IPS-18a (cell line): ENCODE data around the gene GCKR.
"Not testable (repeated sequence)": the region's sequence is repeated elsewhere in the genome, so short reads cannot be mapped to it uniquely, and the experiment has no call there.

Source experiments
- H3K27ac ChIP-seq: one replicate; pipeline ENCODE4 v1.5.1; 2013; ENCODE audit warnings: low read length
- H3K27me3 ChIP-seq: one replicate; pipeline ENCODE4 v1.6.1; 2013; ENCODE audit warnings: mild to moderate bottlenecking, low read length; ENCODE audit not compliant: control insufficient read depth, insufficient read depth
- H3K36me3 ChIP-seq: one replicate; pipeline ENCODE4 v1.6.1; 2013; ENCODE audit warnings: low read depth, low read length; ENCODE audit not compliant: control insufficient read depth
- H3K4me1 ChIP-seq: one replicate; pipeline ENCODE4 v1.6.1; 2013; ENCODE audit warnings: low read depth, low read length; ENCODE audit not compliant: control insufficient read depth
- H3K4me3 ChIP-seq: one replicate; pipeline ENCODE4 v1.5.1; 2013; ENCODE audit warnings: low read length
- H3K9ac ChIP-seq: one replicate; pipeline ENCODE4 v1.6.1; 2013; ENCODE audit warnings: mild to moderate bottlenecking, low read length, moderate library complexity
- H3K9me3 ChIP-seq: one replicate; pipeline ENCODE4 v1.6.1; 2013; ENCODE audit warnings: low read depth, low read length; ENCODE audit not compliant: control insufficient read depth

GCKR gene

DNA sequence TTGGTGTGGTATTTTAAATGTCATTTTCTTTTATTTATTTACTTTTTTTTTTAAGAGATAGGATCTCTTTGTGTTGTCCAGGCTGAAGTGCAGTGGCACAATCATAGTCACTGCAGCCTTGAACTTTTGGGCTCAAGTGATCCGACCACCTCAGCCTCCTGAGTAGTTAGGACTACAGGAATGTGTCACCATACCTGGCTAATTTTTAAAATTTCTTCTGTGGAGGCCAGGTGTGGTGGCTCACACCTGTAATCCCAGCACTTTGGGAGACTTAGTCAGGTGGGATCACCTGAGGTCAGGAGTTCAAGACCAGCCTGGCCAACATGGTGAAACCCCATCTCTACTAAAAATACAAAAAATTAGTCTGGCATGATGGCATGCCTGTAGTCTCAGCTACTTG, 52.7 kb downstream of the GCKR start:
- Histone ChIP-seq H3K27me3 (no peaks in the 10 kb centered on the region), H3K9ac (no peak overlapping the region), H3K36me3 (no peaks in the 10 kb centered on the region), H3K9me3 (no peaks in the 10 kb centered on the region), H3K27ac (no peak overlapping the region), H3K4me1 (no peaks in the 10 kb centered on the region), H3K4me3 (no peak overlapping the region)

DNA sequence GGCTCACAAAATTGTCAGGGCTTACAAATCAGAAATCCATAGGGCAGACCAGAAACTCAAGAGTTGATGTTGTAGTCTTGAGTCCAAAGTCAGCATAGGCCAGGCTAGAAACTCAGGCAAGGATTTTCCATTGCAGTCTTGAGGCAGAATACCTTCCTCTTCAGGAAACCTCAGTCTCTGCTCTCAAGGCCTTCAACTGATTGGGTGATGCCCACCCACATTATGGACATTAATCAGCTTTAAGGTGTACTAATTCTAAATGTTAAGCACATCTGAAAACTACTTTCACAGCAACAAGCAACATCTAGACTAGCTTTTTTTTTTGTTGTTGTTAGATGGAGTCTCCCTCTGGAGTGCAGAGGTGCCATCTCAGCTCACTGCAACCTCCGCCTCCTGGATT, 54.9 kb downstream of the GCKR start:
- no peak overlapping the region for H3K27ac ChIP-seq
- no peak overlapping the region for H3K4me3 ChIP-seq
- H3K9ac ChIP-seq = no peak overlapping the region
- no peaks in the 10 kb centered on the region for H3K27me3 ChIP-seq
- H3K4me1 ChIP-seq = no peaks in the 10 kb centered on the region
- H3K36me3 ChIP-seq = no peaks in the 10 kb centered on the region
- no peaks in the 10 kb centered on the region for H3K9me3 ChIP-seq

DNA sequence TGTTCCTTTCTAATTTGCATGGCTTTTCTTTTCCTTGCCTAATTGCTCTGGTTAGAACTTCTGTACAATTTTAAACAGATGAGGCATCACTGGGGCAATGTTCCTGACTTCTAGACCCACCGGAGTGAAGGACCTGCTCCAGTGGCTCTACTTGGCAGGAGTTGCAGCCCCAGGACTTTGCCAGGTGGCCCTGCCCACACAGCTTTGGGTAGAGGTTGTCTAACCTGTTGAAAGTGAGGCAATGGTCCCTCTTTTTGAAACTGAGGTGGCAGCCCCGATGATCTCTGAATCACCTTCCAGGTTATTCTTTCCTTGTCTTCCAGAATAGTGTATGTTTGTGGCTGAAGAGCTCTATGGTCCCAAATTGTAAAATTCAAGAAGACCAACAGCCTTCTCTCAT, 56.3 kb downstream of the GCKR start:
- Histone ChIP-seq H3K27ac (no peak overlapping the region), H3K4me1 (no peaks in the 10 kb centered on the region), H3K4me3 (no peak overlapping the region), H3K9ac (no peak overlapping the region), H3K9me3 (no peaks in the 10 kb centered on the region), H3K27me3 (no peaks in the 10 kb centered on the region), H3K36me3 (no peaks in the 10 kb centered on the region)

DNA sequence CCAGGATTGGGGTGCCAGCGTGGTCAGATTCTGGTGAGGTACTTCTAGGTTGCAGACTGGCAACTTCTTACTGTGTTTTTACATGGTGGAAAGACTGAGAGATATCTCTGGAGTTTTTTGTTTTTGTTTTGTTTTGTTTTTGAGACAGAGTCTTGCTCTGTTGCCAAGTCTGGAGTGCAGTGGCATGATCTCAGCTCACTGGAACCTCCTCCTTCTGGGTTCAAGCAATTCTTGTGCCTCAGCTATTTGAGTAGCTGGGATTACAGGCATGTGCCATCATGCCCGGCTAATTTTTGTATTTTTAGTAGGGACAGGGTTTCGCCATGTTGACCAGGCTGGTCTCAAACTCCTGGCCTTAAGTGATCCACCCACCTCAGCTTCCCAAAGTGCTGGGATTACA, 57.8 kb downstream of the GCKR start:
- H3K27ac ChIP-seq, H3K27me3 ChIP-seq: not testable (repeated sequence)

DNA sequence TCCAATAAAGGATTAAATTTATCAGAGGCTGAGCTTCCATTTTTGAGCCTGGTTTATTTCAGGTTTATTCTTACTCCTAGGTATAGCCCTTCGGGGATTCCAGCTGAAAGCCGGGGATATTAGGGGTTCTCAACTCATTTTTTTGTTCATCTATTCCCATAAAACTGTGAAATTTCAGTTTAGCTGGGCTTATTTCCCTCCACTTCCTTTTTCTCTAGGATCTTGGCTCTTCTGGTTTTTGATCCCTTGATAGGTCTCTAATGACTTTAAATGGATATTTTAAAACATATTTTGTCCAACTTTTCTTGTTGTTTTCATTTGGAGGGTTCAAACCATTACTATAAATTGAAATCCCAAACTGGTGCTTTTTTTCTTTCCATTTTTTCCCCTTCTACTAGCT, 62.6 kb downstream of the GCKR start:
- Histone ChIP-seq H3K9me3 (no peaks in the 10 kb centered on the region), H3K4me1 (no peaks in the 10 kb centered on the region), H3K9ac (no peak overlapping the region), H3K4me3 (no peak overlapping the region), H3K27ac (no peak overlapping the region), H3K27me3 (no peaks in the 10 kb centered on the region), H3K36me3 (no peaks in the 10 kb centered on the region)

More for the DNA sequence above, 57.8 kb downstream of the GCKR start:
- not testable (repeated sequence) for H3K36me3 ChIP-seq, H3K9me3 ChIP-seq, H3K4me1 ChIP-seq, H3K4me3 ChIP-seq, H3K9ac ChIP-seq

DNA sequence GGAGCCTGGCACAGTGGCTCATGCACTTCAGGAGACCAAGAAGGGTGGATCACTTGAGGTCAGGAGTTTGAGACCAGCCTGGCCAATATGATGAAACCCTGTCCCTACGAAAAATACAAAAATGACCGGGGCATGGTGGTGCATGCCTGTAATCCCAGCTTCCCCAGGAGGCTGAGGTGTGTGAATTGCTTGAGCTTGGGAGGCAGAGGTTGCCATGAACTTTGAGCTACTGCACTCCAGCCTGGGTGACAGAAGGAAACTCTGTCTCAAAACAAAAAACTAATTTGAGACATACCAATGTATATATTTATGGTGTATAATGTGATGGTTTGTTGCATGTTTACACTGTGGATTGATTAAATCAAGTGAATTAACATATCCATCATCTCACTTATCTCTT, 64.4 kb downstream of the GCKR start:
- H3K4me3 ChIP-seq = no peak overlapping the region
- no peak overlapping the region for H3K9ac ChIP-seq
- H3K4me1 ChIP-seq = no peaks in the 10 kb centered on the region
- H3K9me3 ChIP-seq = no peaks in the 10 kb centered on the region
- H3K27me3 ChIP-seq = peaks cover 7% of the 10 kb centered on the region
- H3K36me3 ChIP-seq = no peaks in the 10 kb centered on the region
- H3K27ac ChIP-seq = no peak overlapping the region

DNA sequence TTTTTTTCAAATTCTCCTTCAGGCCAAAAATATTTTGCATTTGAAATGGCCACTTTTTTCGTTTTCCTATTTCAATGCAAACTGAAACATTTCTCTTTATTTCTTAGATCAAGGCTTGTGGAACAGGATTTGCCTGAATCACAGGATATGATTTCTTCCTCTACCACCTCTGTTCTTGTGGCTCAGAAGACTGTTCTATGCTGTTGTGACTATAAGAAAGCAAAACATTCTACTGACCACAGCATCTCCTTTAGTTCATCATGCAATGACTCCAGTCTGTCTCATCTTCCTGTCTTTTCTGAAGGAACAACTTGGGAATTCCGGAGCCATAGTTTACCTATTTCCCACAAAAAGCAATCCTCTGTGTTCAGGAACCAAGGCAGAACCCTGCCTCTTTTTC, 70.0 kb downstream of the GCKR start:
- H3K4me1 ChIP-seq = no peaks in the 10 kb centered on the region
- peaks cover 26% of the 10 kb centered on the region for H3K27me3 ChIP-seq
- H3K4me3 ChIP-seq = no peak overlapping the region
- H3K9me3 ChIP-seq = no peaks in the 10 kb centered on the region
- H3K9ac ChIP-seq = no peak overlapping the region
- no peak overlapping the region for H3K27ac ChIP-seq
- H3K36me3 ChIP-seq = no peaks in the 10 kb centered on the region

DNA sequence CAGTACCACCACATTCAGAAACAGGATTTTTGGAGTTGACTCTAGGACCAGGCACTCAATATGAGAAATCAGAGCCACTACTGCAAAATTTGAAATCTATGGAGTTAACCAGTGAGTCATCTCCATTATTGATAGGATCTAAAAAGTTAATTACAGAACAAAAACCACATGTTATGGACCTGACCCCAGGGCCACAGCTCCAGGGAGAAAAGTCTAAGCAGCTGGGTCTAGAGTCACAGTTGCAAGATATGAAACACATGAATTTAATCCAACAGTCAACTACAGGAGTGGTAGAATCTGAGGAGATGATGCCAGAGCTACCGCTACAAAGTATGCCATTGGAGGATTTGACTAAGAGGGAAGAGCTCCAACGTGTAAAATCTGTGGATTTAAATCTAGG, 72.8 kb downstream of the GCKR start:
- no peaks in the 10 kb centered on the region for H3K36me3 ChIP-seq
- H3K9ac ChIP-seq = no peak overlapping the region
- H3K4me3 ChIP-seq = no peak overlapping the region
- no peaks in the 10 kb centered on the region for H3K4me1 ChIP-seq
- peaks cover 26% of the 10 kb centered on the region for H3K27me3 ChIP-seq
- no peaks in the 10 kb centered on the region for H3K9me3 ChIP-seq
- no peak overlapping the region for H3K27ac ChIP-seq

DNA sequence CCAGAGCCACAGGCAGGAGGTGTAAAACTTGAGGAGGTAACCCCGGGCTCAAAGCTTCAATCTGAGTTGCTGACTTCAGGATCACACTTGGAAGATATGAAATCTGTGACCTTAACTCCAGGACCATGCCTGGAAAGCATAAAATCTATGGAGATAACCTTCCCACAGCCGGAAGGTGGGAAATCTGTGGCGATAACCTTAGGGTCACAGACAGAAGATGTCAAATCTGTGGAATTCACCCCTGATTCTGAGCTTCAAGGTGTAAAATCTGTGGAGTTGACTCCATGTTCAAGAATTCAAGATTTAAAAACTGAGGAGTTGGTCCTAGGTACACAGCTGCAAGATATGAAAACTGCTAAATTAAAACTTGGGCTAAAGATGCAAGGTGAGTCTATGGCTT, 74.6 kb downstream of the GCKR start:
- Histone ChIP-seq H3K9ac (no peak overlapping the region), H3K36me3 (no peaks in the 10 kb centered on the region), H3K9me3 (peaks cover 7% of the 10 kb centered on the region), H3K27me3 (peaks cover 18% of the 10 kb centered on the region), H3K27ac (no peak overlapping the region), H3K4me1 (no peaks in the 10 kb centered on the region), H3K4me3 (no peak overlapping the region)

DNA sequence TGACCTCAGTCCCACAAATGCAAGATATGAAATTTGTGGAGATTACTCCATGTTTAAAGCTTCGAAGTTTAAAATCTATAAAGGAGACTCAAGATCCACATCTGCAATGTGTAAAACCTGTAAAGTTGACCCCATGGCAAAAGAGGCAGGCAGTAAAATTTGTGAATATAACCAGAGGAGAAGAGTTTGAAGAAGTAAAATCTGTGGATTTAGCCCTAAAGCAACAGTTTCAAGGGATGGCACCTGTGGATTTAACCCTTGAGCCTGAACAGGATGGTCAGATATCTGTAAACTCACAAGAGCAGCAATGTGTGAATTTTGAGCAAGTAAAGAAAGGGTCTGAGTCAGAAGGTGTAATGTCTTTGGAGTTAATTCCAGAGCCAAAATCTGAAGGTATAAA, 75.0 kb downstream of the GCKR start:
- no peaks in the 10 kb centered on the region for H3K36me3 ChIP-seq

DNA sequence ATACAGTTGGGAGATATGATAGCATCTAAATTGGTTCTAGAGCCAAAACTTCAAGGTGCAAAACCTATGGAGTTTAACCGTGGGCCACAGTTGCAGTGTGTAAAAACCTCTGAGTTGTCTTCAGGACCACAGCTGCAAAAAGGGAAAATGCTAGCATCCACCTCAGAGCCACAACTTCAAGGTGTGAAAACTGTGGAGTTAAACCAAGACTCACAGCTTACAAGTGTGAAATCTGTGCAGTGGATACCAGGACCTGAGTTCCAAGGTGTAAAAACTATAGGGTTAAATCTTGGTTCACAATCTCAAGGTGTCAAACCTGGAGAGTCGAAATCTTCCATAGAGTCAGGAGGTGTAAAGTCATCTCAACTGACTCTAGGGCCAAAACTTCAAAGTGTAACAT, 75.8 kb downstream of the GCKR start:
- H3K27me3 ChIP-seq = peaks cover 7% of the 10 kb centered on the region
- H3K27ac ChIP-seq = no peak overlapping the region
- no peaks in the 10 kb centered on the region for H3K36me3 ChIP-seq
- H3K9me3 ChIP-seq = peaks cover 7% of the 10 kb centered on the region
- H3K4me1 ChIP-seq = no peaks in the 10 kb centered on the region
- no peak overlapping the region for H3K9ac ChIP-seq
- no peak overlapping the region for H3K4me3 ChIP-seq

More for the DNA sequence above, 75.0 kb downstream of the GCKR start:
- Histone ChIP-seq H3K27me3 (peaks cover 13% of the 10 kb centered on the region), H3K9ac (no peak overlapping the region), H3K4me3 (no peak overlapping the region), H3K4me1 (no peaks in the 10 kb centered on the region), H3K27ac (no peak overlapping the region), H3K9me3 (peaks cover 7% of the 10 kb centered on the region)

DNA sequence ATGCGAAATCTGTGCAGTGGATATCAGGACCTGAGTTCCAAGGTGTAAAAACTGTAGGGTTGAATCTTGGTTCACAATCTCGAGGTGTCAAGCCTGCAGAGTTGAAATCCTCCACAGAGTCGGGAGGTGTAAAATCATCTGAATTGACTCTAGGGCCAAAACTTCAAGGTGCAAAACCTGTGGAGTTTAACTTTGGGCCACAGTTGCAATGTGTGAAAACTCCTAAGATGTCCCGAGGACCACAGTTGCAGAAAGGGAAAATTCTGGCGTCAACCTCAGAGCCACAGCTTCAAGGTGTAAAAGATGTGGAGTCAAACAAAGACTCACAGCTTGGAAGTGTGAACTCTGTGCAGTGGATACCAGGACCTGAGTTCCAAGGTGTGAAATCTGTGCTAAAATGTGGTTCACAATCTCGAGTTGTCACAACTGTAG, 76.4 kb downstream of the GCKR start:
- Histone ChIP-seq H3K4me3 (no peak overlapping the region), H3K27me3 (peaks cover 3% of the 10 kb centered on the region), H3K9ac (no peak overlapping the region), H3K9me3 (peaks cover 7% of the 10 kb centered on the region), H3K4me1 (no peaks in the 10 kb centered on the region), H3K27ac (no peak overlapping the region), H3K36me3 (no peaks in the 10 kb centered on the region)
